Activated naive CD8-positive, alpha-beta T cell treated with anti-CD3 and anti-CD28 coated beads, Interleukin-2, amount 50 U/mL, for 16 hours (primary cell): ENCODE data around the gene S1PR3.
"Not testable (repeated sequence)": the region's sequence is repeated elsewhere in the genome, so short reads cannot be mapped to it uniquely, and the experiment has no call there.

Experiments used
- DNase-seq: peaks from one replicate; pipeline ENCODE4 v3.0.0-alpha.2; 2020; ENCODE audit warnings: low read depth, low spot score

S1PR3 gene

GRCh38 chr9:88991066-88992034, at the start of gene S1PR3:
S1PR3 (plus strand) TSS chr9:88991468; CDS start chr9:89001201, 9,733 bp downstream.
- no peak for DNase-seq

GRCh38 chr9:88941586-88941985, 49.7 kb upstream of the S1PR3 start:
- not testable (repeated sequence) for DNase-seq

- DNase-seq = no peak
Observed at GRCh38 chr9:88942411-88942810, 48.9 kb upstream of the S1PR3 start.

GRCh38 chr9:88945636-88946333, 45.5 kb upstream of the S1PR3 start:
- no peak for DNase-seq

- no peak for DNase-seq
Observed at GRCh38 chr9:88947581-88948573, 43.4 kb upstream of the S1PR3 start.

- no peak for DNase-seq
Observed at GRCh38 chr9:88949425-88949824, 41.8 kb upstream of the S1PR3 start.

GRCh38 chr9:88949961-88950340, 41.3 kb upstream of the S1PR3 start:
- no peak for DNase-seq

- DNase-seq = no peak
Observed at GRCh38 chr9:88950341-88951154, 40.7 kb upstream of the S1PR3 start.

GRCh38 chr9:88951155-88951542, 40.1 kb upstream of the S1PR3 start:
- no peak for DNase-seq

- DNase-seq = no peak
Observed at GRCh38 chr9:88952086-88952615, 39.1 kb upstream of the S1PR3 start.

- no peak for DNase-seq
Observed at GRCh38 chr9:88952976-88953375, 38.3 kb upstream of the S1PR3 start.

- DNase-seq = no peak
Observed at GRCh38 chr9:88953381-88954029, 37.8 kb upstream of the S1PR3 start.

GRCh38 chr9:88954066-88954465, 37.2 kb upstream of the S1PR3 start:
- DNase-seq = no peak

GRCh38 chr9:88957526-88957925, 33.7 kb upstream of the S1PR3 start:
- DNase-seq = no peak

GRCh38 chr9:88959727-88960469, 31.4 kb upstream of the S1PR3 start:
- no peak for DNase-seq

GRCh38 chr9:88960632-88961031, 30.6 kb upstream of the S1PR3 start:
- no peak for DNase-seq

- DNase-seq = no peak
Observed at GRCh38 chr9:88965473-88965872, 25.8 kb upstream of the S1PR3 start.

- no peak for DNase-seq
Observed at GRCh38 chr9:88966894-88967676, 24.2 kb upstream of the S1PR3 start.
